ENCODE data around the gene ZNF70.

ZNF70 gene

DNA sequence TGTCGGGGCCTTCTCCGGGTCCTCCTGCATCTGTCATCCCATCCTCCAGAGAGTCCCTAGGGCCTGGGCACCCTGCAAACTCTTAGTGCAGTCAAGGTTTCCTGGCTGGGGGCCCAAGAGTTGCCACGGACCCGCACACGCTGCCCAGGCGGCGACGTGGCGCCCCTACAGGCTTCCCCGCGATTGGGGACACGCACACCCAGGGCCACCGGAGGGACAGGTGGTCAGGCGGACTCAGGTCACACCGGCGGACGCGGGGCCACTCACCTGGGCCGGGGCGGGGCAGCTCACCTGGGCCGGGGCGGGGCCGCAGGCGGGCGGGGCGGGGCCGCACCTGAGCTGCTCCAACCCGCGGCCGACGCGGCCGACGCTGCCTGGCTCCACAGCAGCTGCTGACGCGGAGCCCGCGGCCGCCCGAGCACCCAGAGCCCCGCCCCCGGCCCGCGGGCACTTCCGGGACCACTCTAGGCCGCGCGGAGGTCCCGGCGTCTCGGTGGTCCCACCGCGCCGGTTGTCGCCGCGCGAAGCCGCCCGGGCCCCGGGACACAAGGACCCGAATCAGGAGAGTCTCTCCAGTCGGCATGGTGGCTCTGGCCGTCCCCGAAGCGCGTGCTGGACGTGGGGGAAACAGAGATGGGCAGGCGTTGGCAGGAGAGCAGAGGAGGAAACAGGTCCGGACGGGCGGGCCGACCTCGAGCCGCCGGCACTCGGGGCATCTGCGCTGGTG lies at the start of gene ZNF70:
TSS of gene ZNF70 (minus strand) at position 399 of the 727 bp plus-strand sequence. CDS start 5,972 bp downstream, outside the sequence.
- DNase-seq (ENCODE audit: low spot score) = peak; percentile 90

GRCh38 chr22:23796461-23796860 lies 45.5 kb upstream of the ZNF70 start:
- DNase-seq (ENCODE audit: low spot score) = no peak

DNA sequence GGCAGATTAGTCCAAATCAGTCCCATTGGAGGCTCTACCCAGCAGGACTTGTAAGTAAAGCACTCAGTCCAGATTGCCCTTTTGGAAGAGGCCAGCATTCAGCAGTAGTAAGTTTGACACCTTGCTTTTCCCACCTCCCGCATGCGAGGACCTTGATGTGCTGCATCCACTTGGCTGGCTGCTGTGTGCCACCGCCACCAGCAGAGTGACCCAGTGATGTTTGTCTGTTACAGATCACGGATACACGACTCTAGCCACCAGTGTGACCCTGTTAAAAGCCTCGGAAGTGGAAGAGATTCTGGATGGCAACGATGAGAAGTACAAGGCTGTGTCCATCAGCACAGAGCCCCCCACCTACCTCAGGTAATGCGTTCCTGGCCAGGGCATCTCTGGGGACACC lies 42.4 kb upstream of the ZNF70 start:
- DNase-seq (ENCODE audit: low spot score) = no peak

GRCh38 chr22:23791738-23792645 lies 41.1 kb upstream of the ZNF70 start:
- no peak for DNase-seq (ENCODE audit: low spot score)

- DNase-seq (ENCODE audit: low spot score) = peak; percentile 74
Measured at GRCh38 chr22:23790819-23791737, 40.2 kb upstream of the ZNF70 start.

GRCh38 chr22:23789638-23790037 lies 38.7 kb upstream of the ZNF70 start:
- peak; percentile 26 for DNase-seq (ENCODE audit: low spot score)

GRCh38 chr22:23789121-23789520 lies 38.2 kb upstream of the ZNF70 start:
- DNase-seq (ENCODE audit: low spot score) = no peak

DNA sequence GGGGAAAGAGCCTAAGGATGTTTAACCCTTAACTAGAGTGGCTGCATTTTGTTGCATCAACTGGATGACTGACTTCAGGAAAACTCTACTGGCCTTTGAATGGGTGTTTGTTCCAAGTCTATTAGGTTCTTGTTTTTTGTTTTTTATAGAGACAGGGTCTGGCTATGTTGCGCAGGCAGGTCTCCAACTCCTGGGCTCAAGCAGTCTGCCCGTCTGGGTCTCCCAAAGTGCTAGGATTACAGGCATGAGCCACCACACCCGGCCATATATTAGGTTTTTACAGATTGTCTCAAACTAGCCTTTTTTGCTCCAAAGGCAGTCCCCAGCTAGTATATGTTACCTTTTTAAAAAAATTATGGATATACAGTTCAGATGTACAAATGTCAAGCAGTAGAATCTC lies 37.0 kb upstream of the ZNF70 start:
- no peak for DNase-seq (ENCODE audit: low spot score)

DNA sequence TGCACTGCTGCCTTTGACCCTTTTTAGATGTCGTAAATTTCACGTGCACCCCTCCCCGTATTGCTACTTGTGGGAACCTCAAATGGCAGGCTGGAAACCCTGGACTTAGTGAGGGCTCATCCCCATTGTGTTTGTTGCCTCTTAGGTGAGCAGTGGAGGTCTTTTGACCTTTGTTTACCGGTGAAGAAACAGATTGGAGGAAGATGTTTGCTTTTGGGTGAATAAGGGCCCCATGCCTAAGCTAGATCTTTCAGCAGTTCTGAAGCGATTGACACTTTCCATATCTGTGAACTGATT lies 36.6 kb upstream of the ZNF70 start:
- DNase-seq (ENCODE audit: low spot score) = no peak

GRCh38 chr22:23786752-23787599 lies 36.1 kb upstream of the ZNF70 start, which contains the start of gene SMARCB1:
SMARCB1 (plus strand) TSS chr22:23786966; CDS start chr22:23787170, 204 bp downstream.
- peak; percentile 93 for DNase-seq (ENCODE audit: low spot score)

GRCh38 chr22:23786261-23786710 lies 35.4 kb upstream of the ZNF70 start:
- peak; percentile 55 for DNase-seq (ENCODE audit: low spot score)

GRCh38 chr22:23784215-23784732 lies 33.4 kb upstream of the ZNF70 start:
- no peak for DNase-seq (ENCODE audit: low spot score)

DNA sequence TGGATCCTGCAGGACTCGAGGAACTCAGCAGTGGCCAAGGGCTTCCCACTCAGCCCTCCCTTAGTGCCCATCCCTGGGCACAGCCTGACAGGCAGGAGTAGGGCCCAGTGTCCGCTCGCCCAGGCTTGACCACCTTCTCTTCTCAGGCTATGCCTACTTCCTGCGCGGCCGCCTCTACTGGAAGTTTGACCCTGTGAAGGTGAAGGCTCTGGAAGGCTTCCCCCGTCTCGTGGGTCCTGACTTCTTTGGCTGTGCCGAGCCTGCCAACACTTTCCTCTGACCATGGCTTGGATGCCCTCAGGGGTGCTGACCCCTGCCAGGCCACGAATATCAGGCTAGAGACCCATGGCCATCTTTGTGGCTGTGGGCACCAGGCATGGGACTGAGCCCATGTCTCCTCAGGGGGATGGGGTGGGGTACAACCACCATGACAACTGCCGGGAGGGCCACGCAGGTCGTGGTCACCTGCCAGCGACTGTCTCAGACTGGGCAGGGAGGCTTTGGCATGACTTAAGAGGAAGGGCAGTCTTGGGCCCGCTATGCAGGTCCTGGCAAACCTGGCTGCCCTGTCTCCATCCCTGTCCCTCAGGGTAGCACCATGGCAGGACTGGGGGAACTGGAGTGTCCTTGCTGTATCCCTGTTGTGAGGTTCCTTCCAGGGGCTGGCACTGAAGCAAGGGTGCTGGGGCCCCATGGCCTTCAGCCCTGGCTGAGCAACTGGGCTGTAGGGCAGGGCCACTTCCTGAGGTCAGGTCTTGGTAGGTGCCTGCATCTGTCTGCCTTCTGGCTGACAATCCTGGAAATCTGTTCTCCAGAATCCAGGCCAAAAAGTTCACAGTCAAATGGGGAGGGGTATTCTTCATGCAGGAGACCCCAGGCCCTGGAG lies 32.6 kb upstream of the ZNF70 start:
- peak; percentile 55 for DNase-seq (ENCODE audit: low spot score)

DNA sequence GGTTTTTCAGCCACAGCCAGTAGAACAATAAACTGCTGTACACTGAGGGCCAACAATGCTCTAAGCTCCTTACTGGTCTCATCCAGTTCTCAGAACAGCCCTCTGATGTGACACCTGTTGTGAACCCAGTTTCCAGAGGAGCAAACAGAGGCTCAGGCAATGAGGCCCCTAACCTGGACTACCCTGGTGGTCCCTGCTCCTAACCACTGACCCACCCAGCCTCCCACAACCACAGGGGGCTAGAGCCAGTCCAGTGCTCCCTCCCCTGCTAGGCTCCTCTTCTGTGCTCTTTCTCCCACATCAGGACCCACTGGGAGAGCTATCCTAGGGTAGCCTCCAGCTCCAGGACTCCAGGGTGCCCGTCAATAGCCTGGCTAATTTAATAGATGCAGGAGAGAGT lies 31.8 kb upstream of the ZNF70 start:
- peak; percentile 59 for DNase-seq (ENCODE audit: low spot score)

- DNase-seq (ENCODE audit: low spot score) = peak; percentile 58
Measured at GRCh38 chr22:23782252-23782651, 31.3 kb upstream of the ZNF70 start.

- DNase-seq (ENCODE audit: low spot score) = peak; percentile 62
Measured at GRCh38 chr22:23781511-23782183, 30.7 kb upstream of the ZNF70 start.

- DNase-seq (ENCODE audit: low spot score) = peak; percentile 42
Measured at GRCh38 chr22:23781065-23781464, 30.2 kb upstream of the ZNF70 start.

- peak; percentile 57 for DNase-seq (ENCODE audit: low spot score)
Measured at GRCh38 chr22:23780146-23780748, 29.3 kb upstream of the ZNF70 start.

DNA sequence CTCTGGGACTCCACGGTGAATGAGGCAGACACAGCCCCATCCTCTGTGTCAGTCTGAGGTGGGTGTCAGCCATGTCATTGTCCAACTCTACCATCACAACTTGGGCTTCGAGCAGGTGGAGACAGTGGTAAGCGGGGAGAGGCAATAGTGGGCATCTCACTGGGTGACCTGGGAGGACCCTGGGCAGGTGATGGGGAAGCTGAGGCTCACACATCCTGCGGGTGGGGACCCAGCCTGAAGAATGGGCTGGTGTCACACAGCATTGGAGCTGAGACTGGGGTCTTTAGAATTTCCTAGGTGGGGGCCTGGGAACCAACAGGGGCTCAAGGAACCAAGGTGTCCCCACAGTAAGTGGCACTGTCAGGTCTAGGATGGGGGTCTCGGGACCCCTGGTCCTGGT lies 28.8 kb upstream of the ZNF70 start:
- DNase-seq (ENCODE audit: low spot score) = peak; percentile 44

All from left forelimb (tissue), 1 donor.